NCI-H345 treated with DMSO at 0.1 percent for 48 hours (cell line): ENCODE results near the gene SHROOM3.
"Not testable (repeated sequence)": the region's sequence is repeated elsewhere in the genome, so short reads cannot be mapped to it uniquely, and the experiment has no call there.

Source experiments
- DNase-seq: peaks from one replicate; lab custom pipeline; 2025; ENCODE audit not compliant: unreplicated experiment; lab: John Stamatoyannopoulos, UW

The SHROOM3 gene

DNA sequence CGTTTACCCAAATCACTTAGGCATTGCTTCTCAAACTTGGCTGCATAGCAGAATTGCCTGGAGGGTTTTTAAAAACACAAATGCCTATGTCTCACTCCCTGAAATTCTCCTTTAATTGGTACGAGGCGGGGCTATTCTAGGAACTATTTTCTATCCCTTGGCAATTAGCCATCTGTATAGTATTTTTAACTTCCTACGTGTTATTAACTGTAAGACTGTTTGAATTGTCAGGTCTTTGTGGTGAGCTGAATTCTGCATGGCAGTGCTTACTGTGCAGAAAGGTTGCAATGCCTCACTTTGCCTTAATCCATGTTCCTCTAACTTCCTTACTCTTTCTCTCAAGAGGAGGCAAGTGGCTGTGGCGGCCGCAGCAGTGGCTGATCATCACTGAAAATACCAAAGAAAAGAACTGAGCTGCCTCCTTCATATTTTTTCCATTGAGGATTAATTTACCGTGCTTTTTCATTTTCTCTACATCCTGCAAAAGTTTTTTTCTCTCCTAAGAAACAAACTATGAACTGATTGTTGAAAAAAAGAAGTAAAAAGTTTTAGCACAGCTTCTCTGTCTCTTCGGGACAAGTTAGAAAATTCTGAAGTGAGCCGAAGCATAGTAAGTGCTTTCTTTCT lies at the start of gene SHROOM3:
TSS of gene SHROOM3 (plus strand) at position 329 of the 627 bp plus-strand sequence. CDS start 824 bp downstream, outside the sequence.
- no peak for DNase-seq

DNA sequence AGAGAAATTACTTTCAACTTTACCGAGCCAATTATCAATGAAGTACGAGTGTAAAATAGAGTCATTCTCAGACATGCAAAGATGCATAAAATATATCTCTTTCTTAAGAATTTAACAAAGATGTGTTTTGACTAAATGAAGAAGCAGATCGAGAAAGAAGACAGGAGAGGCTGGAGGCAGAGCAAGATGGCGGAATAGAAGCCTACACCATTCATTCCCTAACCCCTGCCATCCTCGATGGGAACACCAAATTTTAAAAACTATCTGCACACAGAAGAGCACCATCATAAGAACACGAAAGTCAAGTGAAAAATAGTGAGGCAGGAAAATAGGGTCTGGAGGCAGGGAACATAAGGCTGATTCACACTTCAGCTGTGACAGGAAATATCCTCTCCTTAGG lies 49.1 kb upstream of the SHROOM3 start:
- no peak for DNase-seq

DNA sequence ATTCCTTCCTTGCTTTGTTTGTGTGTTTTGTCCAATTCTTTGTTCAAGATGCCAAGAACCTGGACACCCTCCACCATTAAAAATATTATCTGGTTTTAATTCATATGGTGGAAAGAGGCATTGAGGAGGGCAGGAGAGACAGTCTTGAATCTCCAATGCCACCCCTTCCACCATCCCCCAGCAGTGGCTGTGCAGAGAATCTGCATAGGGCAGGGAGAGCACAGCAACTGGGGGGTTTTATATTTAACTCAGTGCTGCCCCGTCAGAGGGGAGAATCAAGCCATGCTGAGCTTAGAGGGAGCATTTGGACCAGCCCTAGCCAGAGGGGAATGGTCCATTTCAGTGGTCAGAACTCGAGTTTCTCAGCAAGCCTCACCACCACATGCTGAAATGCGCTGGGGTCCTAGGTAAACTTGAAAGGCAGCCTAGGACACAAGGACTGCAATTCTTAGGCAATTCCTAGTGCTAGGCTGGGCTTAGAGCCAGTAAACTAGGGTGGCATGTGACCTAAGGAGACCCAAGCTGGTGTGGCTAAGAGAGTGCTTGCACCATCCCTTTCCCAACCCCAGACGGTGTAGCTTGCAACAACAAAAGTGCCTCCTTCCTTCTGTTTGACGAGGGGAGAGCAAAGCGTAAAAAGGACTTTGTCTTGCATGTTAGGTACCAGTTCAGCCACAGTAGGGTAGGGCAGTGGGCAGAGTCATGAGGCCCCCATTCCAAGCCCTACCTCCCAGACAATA lies 48.3 kb upstream of the SHROOM3 start:
- no peak for DNase-seq

DNA sequence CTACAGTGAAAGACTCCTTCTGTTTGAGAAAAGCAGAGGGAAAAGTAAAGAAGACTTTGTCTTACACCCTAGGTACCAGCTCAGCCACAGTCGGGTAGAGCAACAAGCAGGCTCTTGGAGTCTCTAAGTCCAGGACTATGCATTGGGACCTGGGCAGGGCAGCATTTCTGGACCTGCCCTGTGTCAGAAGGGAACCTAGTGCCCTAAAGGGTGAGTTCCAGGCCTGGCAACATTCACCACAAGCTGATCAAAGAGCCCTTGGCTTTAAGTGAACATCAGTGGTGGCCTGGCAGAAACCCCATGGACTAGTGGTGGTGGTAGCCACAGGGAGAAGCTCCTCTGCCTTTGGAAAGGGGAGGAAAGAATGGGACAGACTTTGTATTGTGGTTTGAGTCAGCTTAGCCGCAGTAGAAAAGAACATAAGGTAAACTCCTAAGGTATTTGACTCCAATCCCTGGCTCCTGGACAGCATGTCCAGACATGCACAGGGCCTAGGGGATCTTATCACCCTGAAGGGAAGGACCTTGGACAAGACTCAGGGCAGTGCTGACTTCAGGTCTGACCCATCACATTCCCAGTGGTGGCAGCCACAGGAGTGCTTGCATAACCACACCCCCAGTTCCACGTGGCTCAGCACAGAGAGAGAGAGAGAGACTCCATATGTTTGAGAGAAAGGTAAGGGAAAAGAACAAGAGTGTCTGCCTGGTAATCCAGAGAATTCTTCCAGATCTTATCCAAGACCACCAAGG lies 46.7 kb upstream of the SHROOM3 start:
- no peak for DNase-seq

DNA sequence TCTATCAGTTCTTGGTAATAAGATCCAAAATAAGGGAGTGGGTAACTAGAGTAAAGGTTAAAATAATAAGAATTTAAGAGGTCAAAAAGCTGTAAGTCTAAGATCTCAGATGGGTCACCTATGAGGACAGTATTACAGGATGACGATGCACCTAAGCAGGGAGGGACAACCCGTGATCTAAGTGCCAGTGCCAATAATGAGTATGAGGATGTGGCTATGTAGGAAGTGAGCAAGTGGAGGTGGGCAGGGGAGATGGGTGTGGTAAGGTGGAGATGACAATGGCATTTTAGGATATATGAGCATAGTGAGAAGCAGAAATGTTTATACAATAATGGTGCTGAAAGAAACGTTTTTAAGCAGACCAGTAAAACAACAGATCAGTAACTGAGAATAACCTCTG lies 33.4 kb upstream of the SHROOM3 start:
- no peak for DNase-seq

DNA sequence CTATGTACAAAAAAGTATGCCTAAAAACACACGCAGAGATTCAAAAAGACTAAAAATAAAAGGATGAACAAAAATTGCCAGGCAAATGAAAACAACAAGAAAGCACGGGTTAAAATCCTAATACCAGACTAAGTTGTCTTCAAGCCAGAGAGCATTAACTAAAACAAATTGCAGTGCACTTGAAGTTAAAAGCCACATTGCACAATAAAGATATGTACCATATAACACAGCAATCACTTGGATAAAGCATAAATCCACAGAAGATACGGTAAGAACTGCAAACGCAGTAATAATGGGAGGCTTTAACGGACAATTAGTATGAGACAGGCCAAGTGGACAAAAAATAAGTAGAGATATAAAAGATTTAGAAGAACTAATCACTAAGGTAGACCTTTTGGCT lies 28.9 kb upstream of the SHROOM3 start:
- DNase-seq: no peak

DNA sequence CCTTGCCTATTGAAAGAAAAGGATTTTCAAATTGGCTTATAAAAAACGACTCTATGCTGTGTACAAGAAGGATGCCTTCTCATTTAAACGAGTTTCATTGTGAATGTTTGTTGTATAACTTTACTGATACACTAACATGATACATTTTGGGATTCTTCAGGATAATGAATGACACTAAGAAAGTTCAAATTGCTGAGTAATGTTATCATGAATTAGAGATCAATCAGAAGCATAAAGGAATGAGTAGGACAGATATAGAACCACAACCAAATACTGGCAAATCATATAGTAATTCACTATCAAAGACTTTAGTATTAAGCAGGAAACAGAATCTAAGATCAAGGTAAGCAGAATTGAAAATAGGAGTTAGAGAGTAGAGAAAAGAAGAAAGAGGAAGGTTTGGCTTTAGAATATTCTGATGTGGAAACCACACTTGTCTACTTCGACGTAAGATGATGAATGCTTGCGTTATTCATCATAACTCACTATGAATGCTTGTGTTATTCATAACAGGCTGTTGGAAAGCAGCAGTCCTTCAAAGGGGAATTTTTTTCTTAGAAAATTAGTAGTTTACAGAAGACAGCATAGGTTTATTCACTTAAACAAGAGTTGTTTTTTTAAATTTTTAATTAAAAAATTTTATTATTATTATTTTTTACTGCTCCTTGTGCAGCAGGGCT lies 27.4 kb upstream of the SHROOM3 start:
- DNase-seq: no peak

DNA sequence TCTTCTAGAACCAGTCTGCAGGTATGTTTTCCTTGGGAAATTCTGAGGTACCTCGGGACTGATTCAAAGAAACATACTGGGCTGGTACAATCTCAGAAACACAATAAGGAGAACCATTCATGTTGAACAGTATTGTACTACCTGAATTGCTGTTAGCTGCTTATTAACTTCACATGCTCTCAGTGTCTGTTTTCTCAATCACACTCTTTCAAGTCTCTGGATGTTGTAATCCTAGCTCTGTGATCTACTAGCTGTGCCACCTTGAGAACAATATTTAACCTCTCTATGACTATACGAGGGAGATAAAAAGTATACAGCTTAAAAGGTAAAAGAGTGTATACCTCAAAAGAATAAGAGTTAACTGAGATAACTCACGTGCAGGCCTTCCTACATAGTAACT lies 24.4 kb upstream of the SHROOM3 start:
- DNase-seq: no peak

DNA sequence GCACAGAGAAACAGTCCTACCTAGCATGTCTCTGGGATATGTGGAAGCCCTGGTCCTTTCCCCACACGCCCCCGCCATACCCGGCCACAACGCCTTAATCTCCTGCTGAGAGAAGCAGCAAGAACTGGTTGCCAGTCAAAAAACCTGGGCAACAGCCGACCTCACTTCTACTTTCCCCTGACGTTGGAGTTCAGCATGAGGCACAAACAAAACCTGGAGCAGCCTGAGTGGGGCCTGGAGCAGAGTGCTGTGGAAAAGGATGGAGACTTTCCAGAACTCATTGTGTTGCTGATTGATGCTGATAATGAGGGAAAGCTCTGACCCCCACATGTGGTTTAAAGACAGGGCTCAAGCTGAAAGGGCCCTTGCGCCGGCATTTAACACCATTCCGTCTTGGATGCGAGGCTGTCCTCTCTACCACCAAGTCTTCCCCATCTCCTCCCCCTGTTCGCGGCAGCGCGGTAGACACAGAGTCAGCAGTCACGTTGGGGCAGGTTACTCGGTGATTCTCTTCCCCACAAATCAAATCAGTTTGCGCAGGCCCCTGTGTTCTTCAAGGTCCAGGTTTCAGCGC lies 14.8 kb upstream of the SHROOM3 start:
- DNase-seq: no peak

DNA sequence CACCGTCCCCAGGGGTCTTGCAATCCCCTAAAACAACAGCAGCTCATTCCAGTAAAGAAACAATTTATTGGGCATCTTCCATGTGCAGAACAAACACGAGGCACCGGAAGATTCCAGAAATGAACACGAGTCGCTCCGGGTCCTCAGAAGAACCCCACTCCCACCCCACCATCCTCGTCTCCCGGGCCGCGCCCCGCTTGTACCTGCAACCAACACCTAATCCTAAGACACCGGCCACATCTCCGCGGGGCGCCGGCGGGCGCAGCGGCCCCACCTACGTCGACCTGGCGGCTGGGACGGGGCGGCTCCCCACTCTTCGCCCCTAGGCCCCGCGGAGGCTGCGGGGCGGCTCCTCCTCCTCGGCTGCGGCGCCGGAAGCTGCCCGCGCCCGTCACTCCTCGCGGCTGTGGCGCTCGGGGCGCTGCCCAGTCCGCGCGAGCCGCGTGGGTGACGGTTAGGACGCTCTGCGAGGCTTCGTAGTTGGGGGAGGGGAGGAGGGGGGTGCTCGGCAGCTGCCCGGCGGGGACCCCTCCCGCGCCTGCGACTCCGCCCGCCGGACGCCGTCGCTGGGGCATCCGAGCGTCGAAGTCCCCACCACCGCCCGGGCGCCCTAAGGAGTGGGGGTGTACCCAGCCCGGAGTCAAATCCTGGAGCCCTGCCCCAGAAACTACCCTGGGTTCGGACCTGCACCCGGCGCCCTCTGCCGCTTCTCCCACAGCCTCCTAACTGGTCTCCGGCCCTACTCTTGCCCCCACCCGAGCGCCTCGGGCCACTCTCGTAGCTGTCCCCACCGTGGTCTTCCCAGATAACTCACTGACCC lies 14.1 kb upstream of the SHROOM3 start, which contains the start of gene CCDC158:
TSS of gene CCDC158 (minus strand) at position 380 of the 820 bp plus-strand sequence. CDS start 17,934 bp downstream, outside the sequence.
- DNase-seq: no peak

DNA sequence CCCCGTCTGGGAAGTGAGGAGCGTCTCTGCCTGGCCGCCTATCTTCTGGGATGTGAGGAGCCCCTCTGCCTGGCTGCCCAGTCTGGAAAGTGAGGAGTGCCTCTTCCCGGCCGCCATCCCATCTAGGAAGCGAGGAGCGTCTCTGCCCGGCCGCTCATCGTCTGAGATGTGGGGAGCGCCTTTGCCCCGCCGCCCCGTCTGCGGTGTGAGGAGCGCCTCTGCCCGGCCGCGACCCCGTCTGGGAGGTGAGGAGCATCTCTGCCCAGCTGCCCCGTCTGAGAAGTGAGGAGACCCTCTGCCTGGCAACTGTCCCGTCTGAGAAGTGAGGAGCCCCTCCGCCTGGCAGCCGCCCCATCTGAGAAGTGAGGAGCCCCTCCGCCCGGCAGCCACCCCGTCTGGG lies 11.9 kb upstream of the SHROOM3 start:
- not testable (repeated sequence) for DNase-seq

DNA sequence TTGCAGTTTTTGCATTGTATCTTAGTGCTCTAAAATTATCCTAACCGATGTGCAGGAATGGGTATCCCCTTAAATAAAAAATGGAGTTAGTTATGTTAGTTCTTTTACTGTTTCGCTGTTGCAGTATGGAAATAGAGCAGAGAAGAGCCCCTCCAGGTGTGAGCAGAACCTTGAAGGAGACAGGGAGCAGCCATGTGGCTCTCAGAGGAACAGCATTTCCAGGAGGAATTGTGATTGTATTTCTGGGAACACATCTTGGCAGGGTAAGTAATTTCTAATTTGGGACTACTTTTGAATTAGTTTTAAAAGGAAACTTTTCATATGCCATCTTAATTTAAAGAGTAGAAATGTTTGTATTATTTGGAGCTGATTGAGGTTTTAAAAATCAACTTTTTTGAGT lies 8.8 kb upstream of the SHROOM3 start:
- DNase-seq: no peak

DNA sequence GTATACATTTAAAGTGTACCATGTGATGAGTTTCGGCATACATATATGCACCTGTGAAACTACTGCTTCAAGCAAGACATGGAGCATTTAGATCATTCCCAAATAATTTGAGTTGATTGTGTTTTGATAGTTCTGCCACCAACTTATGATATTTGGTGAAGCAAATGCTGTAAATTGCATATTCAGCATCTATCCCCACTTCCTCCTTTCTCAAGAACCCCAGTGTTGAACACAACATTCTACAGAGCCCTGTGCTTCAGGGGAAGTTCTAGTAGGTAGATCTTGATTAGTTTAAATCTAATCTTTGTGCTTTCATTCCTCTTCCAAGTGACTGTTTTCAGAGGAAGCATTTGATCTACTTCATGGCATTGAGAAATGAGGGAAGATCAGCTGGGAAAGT lies 5.4 kb upstream of the SHROOM3 start:
- no peak for DNase-seq

DNA sequence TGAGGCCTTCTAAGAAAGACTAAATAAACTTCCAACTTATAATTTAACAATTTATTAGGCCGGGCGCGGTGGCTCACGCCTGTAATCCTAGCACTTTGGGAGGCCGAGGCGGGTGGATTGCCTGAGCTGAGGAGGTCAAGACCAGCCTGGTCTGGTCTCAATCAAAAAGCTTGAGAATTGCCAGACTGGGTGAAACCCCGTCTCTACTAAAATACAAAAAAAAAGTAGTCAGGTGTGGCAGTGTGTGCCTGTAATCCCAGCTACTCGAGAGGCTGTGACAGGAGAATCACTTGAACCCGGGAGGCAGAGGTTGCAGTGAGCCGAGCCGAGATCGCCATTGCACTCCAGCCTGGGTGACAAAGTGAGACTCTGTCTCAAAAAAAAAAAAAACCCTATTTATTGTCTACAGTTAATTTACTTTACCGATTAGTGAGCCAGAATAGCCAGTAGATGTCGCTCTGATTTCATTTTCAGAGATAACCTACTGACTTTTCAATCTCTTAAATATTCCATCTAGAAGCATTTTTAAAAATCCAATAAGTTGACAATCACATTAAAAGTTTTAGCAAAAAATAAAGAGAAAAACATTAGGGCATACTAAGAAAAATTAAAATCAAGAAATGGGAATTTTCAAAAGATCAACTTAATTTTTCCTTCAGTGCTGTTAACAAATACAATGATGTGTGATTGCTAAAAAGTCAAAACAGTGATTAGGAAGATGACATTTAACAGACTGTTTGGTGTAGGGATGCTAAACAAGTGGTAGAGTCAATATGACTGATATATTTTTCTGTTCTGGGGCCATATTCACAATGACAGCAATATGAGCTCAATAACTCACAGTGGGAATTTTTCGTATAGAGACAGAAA lies 4.3 kb upstream of the SHROOM3 start:
- peak; percentile 35 for DNase-seq

DNA sequence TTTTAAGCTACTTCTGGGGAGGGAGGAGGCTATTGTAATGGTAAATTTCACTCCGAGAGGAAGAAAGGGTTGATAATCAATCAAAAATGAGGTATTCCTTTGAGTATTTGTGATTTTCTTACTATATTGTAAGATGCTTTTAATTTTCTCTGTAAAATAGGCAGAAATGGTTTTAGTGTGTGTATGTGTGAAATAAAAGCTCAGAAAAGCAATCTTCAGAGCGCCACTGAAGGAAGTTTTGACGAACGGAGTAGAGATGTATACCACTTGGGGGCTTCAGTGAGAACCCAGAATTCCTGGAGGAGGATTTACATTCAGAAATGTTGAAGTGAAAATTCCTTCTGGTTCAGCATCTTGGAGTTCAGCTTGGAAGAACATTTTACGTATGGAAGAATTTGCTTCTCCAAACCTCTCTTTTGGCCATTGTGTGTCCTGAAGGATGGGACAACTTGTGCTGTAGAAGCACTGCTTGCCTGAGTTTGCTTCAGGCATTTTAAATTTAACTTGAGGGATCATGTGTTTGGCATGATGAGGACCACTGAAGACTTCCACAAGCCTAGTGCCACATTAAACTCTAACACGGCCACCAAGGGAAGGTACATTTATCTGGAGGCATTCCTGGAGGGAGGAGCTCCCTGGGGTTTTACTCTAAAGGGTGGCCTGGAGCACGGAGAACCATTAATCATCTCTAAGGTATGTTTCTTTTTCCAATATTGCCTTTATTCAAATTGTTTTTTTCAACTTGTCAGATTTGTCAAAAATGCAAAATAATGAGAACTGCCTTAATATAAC lies 695 bp downstream of the SHROOM3 start:
- DNase-seq: no peak

DNA sequence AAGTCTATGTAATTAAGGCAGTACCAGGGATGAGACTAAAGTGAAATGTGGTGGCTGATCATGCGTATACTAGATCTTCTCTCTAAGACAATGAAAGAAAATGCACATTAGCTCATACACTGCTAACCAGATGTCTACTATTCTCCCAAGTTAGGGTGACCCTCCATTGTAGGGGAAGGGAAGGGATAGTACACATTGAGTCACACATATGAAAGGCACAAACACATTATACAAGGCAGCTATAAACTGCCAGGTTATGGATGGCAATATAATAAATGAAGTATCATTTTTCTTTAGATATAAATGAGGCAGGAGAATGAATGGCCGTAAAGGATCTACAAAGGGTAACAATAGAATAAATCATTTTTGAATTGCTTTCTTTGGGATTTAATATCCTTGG lies 4.5 kb downstream of the SHROOM3 start:
- DNase-seq: no peak

DNA sequence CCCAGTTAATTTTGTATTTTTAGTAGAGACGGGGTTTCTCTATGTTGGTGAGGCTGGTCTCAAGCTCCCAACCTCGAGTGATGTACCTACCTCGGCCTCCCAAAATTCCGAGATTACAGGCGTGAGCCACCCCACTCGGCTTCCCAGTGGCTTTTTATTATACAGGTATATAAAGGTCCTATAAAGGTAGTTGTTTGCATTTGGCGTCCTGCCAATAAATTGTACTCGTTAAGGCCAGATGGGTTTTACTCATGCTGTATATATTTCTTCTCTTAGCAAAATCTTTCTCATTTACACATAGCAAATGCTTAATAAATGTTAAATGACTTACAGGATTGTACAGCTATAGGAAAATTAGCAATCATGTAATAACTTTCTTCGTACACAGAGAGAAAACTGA lies 6.9 kb downstream of the SHROOM3 start:
- no peak for DNase-seq

DNA sequence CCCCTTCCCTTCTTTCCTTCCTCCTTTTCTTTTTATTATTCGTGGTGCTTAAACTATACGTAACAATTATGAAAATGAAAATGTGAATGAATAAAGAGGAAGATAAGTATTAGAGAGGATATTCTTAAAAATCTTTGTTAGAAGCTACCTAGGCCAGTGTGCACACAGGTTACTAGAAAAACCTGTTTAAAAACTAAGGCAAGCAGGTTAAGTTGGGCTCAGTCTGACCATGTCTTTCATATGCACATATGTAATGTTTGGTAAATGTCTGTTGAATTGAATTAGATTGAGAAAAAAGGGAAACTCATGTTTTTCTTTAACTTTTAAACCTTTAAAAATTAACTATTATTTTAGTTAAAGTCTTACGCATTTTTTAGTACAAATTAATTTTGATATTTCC lies 7.8 kb downstream of the SHROOM3 start:
- no peak for DNase-seq
